IPS DF 4.7 (cell line): ENCODE data around the gene FES.
"Not testable (repeated sequence)": the region's sequence is repeated elsewhere in the genome, so short reads cannot be mapped to it uniquely, and the experiment has no call there.

Experiments used
- DNase-seq: peaks from one replicate; pipeline ENCODE4 v3.0.0-alpha.2; 2013; ENCODE audit warnings: low spot score; ENCODE audit errors: extremely low read depth

The FES gene

GRCh38 chr15:90860942-90861675, 23.2 kb upstream of the FES start:
- no peak for DNase-seq

GRCh38 chr15:90862487-90862886, 21.8 kb upstream of the FES start:
- DNase-seq: no peak

GRCh38 chr15:90862964-90863778, 21.1 kb upstream of the FES start:
- DNase-seq: no peak

GRCh38 chr15:90863987-90864386, 20.3 kb upstream of the FES start:
- DNase-seq: no peak

GRCh38 chr15:90864507-90864906, 19.8 kb upstream of the FES start:
- DNase-seq: no peak

- DNase-seq: no peak
These were observed 18.6 kb upstream of the FES start for GRCh38 chr15:90865702-90866101.

GRCh38 chr15:90866161-90866715, 18.1 kb upstream of the FES start:
- no peak for DNase-seq

- no peak for DNase-seq
These were observed 17.5 kb upstream of the FES start for GRCh38 chr15:90866800-90867199.

- DNase-seq: no peak
These were observed 16.0 kb upstream of the FES start, which contains the start of gene FURIN for GRCh38 chr15:90868261-90868689. TSS of gene FURIN (plus strand) at chr15:90868588. CDS start at chr15:90875741, 7,153 bp downstream.

GRCh38 chr15:90869140-90869541, 15.2 kb upstream of the FES start:
- DNase-seq: no peak

GRCh38 chr15:90869601-90870353, 14.5 kb upstream of the FES start:
- DNase-seq: no peak

GRCh38 chr15:90870354-90871138, 13.8 kb upstream of the FES start:
- DNase-seq: no peak

GRCh38 chr15:90871139-90871715, 13.1 kb upstream of the FES start:
- no peak for DNase-seq

GRCh38 chr15:90871716-90872485, 12.4 kb upstream of the FES start:
- no peak for DNase-seq

- DNase-seq: no peak
These were observed 11.7 kb upstream of the FES start for GRCh38 chr15:90872486-90873184.

- DNase-seq: no peak
These were observed 10.8 kb upstream of the FES start for GRCh38 chr15:90873488-90873997.

GRCh38 chr15:90873998-90874605, 10.2 kb upstream of the FES start:
- DNase-seq: no peak

GRCh38 chr15:90874986-90875385, 9.3 kb upstream of the FES start:
- not testable (repeated sequence) for DNase-seq
